Measurements from ENCODE around the gene RANBP1. TPM values are rescaled to one million over a fixed set of nuclear protein-coding genes. Genes with fewer than 3 reads are reported as not detected.

The RANBP1 gene
- total and polyA plus RNA-seq, 9 of the 15 experiments (the other 6 are each of a cell fraction or from before 2014, with no cell fraction given): 162 to 2,891 (median 1,289) TPM

DNA sequence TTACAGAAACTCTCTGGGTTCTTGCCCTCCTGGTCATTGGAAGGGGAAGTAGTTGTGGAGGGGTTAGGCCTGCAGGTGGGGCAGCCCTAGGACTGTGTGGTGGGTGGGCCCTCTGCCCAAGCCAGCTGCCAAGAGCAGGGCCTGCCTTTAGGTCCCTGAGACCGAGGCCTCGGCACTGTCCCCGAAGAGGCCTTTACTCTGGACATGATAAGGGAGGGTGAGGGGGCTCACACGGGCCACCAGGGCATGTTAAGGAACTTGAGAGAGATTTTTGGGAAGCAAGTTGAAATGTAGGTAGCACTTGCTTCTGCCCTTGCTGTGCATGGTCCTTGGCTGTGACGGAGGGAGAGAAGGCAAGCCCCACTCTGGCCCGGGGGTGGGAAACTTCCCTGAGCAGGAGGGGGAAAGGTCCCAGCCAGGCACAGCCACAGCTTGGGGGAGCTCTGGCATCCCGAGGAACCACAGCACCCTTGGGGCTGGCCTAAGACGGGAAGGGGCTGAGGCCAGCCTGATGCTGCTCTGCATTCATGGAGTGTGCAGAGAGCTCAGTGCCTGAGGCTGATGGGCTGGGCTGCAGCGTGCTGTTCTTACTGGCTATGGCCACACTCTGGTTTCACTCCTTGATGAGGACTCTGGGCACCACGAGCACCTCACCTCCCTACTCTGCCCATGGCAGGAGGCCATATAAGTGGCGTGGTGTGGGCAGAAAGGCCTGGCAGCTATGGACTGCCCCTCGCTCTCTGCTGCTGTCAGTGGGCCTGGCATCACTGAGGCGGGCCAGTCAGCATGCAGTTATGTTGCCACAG, 7.8 kb upstream of the RANBP1 start:
- Histone ChIP-seq H3K9ac (ENCODE audit: insufficient read depth in 1 of 2, low read depth in 2 of 2, low read length in 2 of 2) (peak overlapping the region in 1 of 2 experiments; percentile 48; a peak in 2 of 4 replicates), H2AFZ (ENCODE audit: low read depth, low read length) (no peak overlapping the region), H3K36me3 (ENCODE audit: control insufficient read depth, insufficient read depth, low read length) (peaks cover 97% of the 10 kb centered on the region), H4K20me1 (replicated peaks; ENCODE audit: control insufficient read depth, insufficient read depth, low read length) (peaks cover 80% of the 10 kb centered on the region), H3K4me3 (no peak overlapping the region), H3K9me3 (replicated peaks; ENCODE audit: control insufficient read depth, insufficient read depth, low read depth, low read length) (no peaks in the 10 kb centered on the region), H3K4me1 (replicated peaks in 1 of 2; ENCODE audit: control insufficient read depth in 2 of 2, insufficient read depth in 2 of 2, low read length in 2 of 2) (peaks cover 0 to 58% of the 10 kb centered on the region in 2 experiments; a peak in 3 of 5 replicates), H3K79me2 (ENCODE audit: control insufficient read depth, insufficient read depth, low read length) (peaks cover 20% of the 10 kb centered on the region), H3K4me2 (ENCODE audit: insufficient read depth, low read length) (no peak overlapping the region), H3K27me3 (ENCODE audit: control insufficient read depth in 2 of 2, insufficient read depth in 2 of 2, low read length in 2 of 2) (no peaks in the 10 kb centered on the region), H3K9me1 (ENCODE audit: control insufficient read depth, insufficient read depth, low read length) (peaks cover 5% of the 10 kb centered on the region), H3K27ac (ENCODE audit: extremely low read depth, low read depth, low read length) (no peak overlapping the region)
- 85% methylated on average over 13 of the region's 13 CpGs for WGBS (ENCODE audit: insufficient coverage, low coverage, missing lambda C conversion rate)
- intact Hi-C loops (cut with micrococcal nuclease) (no loop called here), in situ Hi-C loops (cut with MboI) (no loop called here)
- no peak for FAIRE-seq
- ChIA-PET POLR2A (interaction anchor here (0.5 to 20.7 kb wide), 26 partner anchors 10 to 874 kb away, joined by 3 to 513 read pairs (median 3); partner anchors contain the start of genes DGCR6L, LZTR1, RANBP1 and TANGO2), CTCF (ENCODE audit: low intra/inter-chr PET ratio) (no interaction called here)
- BruUV-seq (replicated peaks): no TSS peak
- DNase-seq (ENCODE audit: extremely low read depth in 1 of 4, low spot score in 3 of 4): no peak
- no peak for ATAC-seq
- TF ChIP-seq, protein P1, sequence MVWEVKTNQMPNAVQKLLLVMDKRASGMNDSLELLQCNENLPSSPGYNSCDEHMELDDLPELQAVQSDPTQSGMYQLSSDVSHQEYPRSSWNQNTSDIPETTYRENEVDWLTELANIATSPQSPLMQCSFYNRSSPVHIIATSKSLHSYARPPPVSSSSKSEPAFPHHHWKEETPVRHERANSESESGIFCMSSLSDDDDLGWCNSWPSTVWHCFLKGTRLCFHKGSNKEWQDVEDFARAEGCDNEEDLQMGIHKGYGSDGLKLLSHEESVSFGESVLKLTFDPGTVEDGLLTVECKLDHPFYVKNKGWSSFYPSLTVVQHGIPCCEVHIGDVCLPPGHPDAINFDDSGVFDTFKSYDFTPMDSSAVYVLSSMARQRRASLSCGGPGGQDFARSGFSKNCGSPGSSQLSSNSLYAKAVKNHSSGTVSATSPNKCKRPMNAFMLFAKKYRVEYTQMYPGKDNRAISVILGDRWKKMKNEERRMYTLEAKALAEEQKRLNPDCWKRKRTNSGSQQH (CRISPR knock-in tag; IDR thresholded peaks at IDR 0.05): peak; percentile 80; the same call in 1 of the 2 replicates
- no peak for TF ChIP-seq RBM15 (IDR thresholded peaks at IDR 0.05; ENCODE audit: insufficient read depth, low read length)
- no peak for TF ChIP-seq MYC (IDR thresholded peaks at IDR 0.05; ENCODE audit: low read depth, low read length)
- TF ChIP-seq MYC (CRISPR knock-in tag; IDR thresholded peaks at IDR 0.05; ENCODE audit: borderline replicate concordance, low read depth): 0 out of 2 replicates have a peak, but pooled peaks have one; percentile 17
- TF ChIP-seq POLR2B (IDR thresholded peaks at IDR 0.05; ENCODE audit: low read depth, partially characterized antibody): no peak
- TF ChIP-seq PHTF2 (CRISPR knock-in tag; IDR thresholded peaks at IDR 0.05): no peak
- TF ChIP-seq, protein P2, sequence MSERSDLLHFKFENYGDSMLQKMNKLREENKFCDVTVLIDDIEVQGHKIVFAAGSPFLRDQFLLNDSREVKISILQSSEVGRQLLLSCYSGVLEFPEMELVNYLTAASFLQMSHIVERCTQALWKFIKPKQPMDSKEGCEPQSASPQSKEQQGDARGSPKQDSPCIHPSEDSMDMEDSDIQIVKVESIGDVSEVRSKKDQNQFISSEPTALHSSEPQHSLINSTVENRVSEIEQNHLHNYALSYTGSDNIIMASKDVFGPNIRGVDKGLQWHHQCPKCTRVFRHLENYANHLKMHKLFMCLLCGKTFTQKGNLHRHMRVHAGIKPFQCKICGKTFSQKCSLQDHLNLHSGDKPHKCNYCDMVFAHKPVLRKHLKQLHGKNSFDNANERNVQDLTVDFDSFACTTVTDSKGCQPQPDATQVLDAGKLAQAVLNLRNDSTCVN (CRISPR knock-in tag; IDR thresholded peaks at IDR 0.05): 0 out of 2 replicates have a peak, but pooled peaks have one; percentile 26
- TF ChIP-seq MTF1 (CRISPR knock-in tag; IDR thresholded peaks at IDR 0.05; ENCODE audit: borderline replicate concordance): no peak
- TF ChIP-seq POLR2A (conservative IDR thresholded peaks at IDR 0.05): peak; percentile 31
- TF ChIP-seq SMC3 (conservative IDR thresholded peaks at IDR 0.05; ENCODE audit: insufficient read depth, low read depth, low read length): 0 out of 2 replicates have a peak, but pooled peaks have one; percentile 7
- peak; percentile 20 for TF ChIP-seq SAP30 (IDR thresholded peaks at IDR 0.05; ENCODE audit: borderline replicate concordance, insufficient read depth, low read depth, low read length, poor library complexity, severe bottlenecking)
- TF ChIP-seq, protein P3, sequence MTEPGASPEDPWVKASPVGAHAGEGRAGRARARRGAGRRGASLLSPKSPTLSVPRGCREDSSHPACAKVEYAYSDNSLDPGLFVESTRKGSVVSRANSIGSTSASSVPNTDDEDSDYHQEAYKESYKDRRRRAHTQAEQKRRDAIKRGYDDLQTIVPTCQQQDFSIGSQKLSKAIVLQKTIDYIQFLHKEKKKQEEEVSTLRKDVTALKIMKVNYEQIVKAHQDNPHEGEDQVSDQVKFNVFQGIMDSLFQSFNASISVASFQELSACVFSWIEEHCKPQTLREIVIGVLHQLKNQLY (CRISPR knock-in tag; conservative IDR thresholded peaks at IDR 0.05): peak in 1 of 2 experiments; percentile 79; a peak in 2 of 4 replicates
- TF ChIP-seq PML (IDR thresholded peaks at IDR 0.05; ENCODE audit: low read length): 0 out of 2 replicates have a peak, but pooled peaks have one; percentile 27
- no peak for TF ChIP-seq ZNF57 (CRISPR knock-in tag; IDR thresholded peaks at IDR 0.05)
- TF ChIP-seq, protein P4, sequence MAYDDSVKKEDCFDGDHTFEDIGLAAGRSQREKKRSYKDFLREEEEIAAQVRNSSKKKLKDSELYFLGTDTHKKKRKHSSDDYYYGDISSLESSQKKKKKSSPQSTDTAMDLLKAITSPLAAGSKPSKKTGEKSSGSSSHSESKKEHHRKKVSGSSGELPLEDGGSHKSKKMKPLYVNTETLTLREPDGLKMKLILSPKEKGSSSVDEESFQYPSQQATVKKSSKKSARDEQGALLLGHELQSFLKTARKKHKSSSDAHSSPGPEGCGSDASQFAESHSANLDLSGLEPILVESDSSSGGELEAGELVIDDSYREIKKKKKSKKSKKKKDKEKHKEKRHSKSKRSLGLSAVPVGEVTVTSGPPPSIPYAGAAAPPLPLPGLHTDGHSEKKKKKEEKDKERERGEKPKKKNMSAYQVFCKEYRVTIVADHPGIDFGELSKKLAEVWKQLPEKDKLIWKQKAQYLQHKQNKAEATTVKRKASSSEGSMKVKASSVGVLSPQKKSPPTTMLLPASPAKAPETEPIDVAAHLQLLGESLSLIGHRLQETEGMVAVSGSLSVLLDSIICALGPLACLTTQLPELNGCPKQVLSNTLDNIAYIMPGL (CRISPR knock-in tag; IDR thresholded peaks at IDR 0.05): no peak

Data from K562 (cell line).